ENCODE results near the gene CAPZA1. TPM values are rescaled to one million over a fixed set of nuclear protein-coding genes. Genes with fewer than 3 reads are reported as not detected.

CAPZA1 gene
- total RNA-seq, 1 donor from 2014 or later: 171 TPM

GRCh38 chr1:112674440-112674985, 54.9 kb downstream of the CAPZA1 start, which contains the start of gene MOV10:
Gene MOV10, plus strand, starts transcription at chr1:112674659. Its CDS starts 254 bp downstream, at chr1:112674913.
- Histone ChIP-seq H3K27ac (ENCODE audit: low read depth, low read length) (peak within 1 kb of the TSS; percentile 86), H3K36me3 (ENCODE audit: insufficient read depth, low read length) (peaks cover 26% of the 10 kb centered on the region), H2AFZ (ENCODE audit: low read depth, low read length) (peak within 1 kb of the TSS; percentile 31), H3K9me3 (ENCODE audit: insufficient read depth, low read depth, low read length) (no peaks in the 10 kb centered on the region), H3K27me3 (ENCODE audit: insufficient read depth, low read length) (no peaks in the 10 kb centered on the region), H3K4me3 (ENCODE audit: insufficient read depth, low read depth, low read length) (peak within 1 kb of the TSS; percentile 85), H3K79me2 (ENCODE audit: insufficient read depth, low read length) (peaks cover 47% of the 10 kb centered on the region), H3K4me1 (ENCODE audit: insufficient read depth, low read length) (peaks cover 19% of the 10 kb centered on the region), H3K4me2 (ENCODE audit: low read length) (peak within 1 kb of the TSS; percentile 97), H3K9ac (ENCODE audit: low read length) (peak within 1 kb of the TSS; percentile 91), H4K20me1 (ENCODE audit: insufficient read depth, low read length) (peaks cover 25% of the 10 kb centered on the region)
- Mint-ChIP-seq H3K27ac (ENCODE audit: unreplicated experiment) (peak within 1 kb of the TSS; percentile 95), H3K4me1 (ENCODE audit: low read depth, unreplicated experiment) (peaks cover 29% of the 10 kb centered on the region), H3K36me3 (ENCODE audit: low read depth, unreplicated experiment) (peaks cover 5% of the 10 kb centered on the region), H3K4me3 (ENCODE audit: unreplicated experiment) (peak within 1 kb of the TSS; percentile 95), H3K9me3 (ENCODE audit: unreplicated experiment) (no peaks in the 10 kb centered on the region), H3K27me3 (ENCODE audit: low read depth, unreplicated experiment) (no peaks in the 10 kb centered on the region)
- DNase-seq (ENCODE audit: low read depth): peak; percentile 64
- TF ChIP-seq EZH2 (IDR thresholded peaks at IDR 0.05; ENCODE audit: insufficient read depth, low read length) (no peak), CTCF (IDR thresholded peaks at IDR 0.05; ENCODE audit: insufficient read depth, low read depth, low read length) (no peak)
- FAIRE-seq: no peak

GRCh38 chr1:112674986-112675727, 55.5 kb downstream of the CAPZA1 start:
- FAIRE-seq (no peak), DNase-seq (ENCODE audit: low read depth) (peak; percentile 10)
- Histone ChIP-seq H2AFZ (ENCODE audit: low read depth, low read length) (peak overlapping the region; percentile 31), H3K4me2 (ENCODE audit: low read length) (peak overlapping the region; percentile 97), H3K79me2 (ENCODE audit: insufficient read depth, low read length) (peaks cover 51% of the 10 kb centered on the region), H3K9me3 (ENCODE audit: insufficient read depth, low read depth, low read length) (no peaks in the 10 kb centered on the region), H3K9ac (ENCODE audit: low read length) (peak overlapping the region; percentile 91), H3K36me3 (ENCODE audit: insufficient read depth, low read length) (peaks cover 20% of the 10 kb centered on the region), H3K4me3 (ENCODE audit: insufficient read depth, low read depth, low read length) (peak overlapping the region; percentile 85), H3K27me3 (ENCODE audit: insufficient read depth, low read length) (no peaks in the 10 kb centered on the region), H3K4me1 (ENCODE audit: insufficient read depth, low read length) (peaks cover 19% of the 10 kb centered on the region), H4K20me1 (ENCODE audit: insufficient read depth, low read length) (peaks cover 28% of the 10 kb centered on the region), H3K27ac (ENCODE audit: low read depth, low read length) (peak overlapping the region; percentile 86)
- Mint-ChIP-seq H3K27ac (ENCODE audit: unreplicated experiment) (peak overlapping the region; percentile 95), H3K9me3 (ENCODE audit: unreplicated experiment) (no peaks in the 10 kb centered on the region), H3K4me1 (ENCODE audit: low read depth, unreplicated experiment) (peaks cover 29% of the 10 kb centered on the region), H3K27me3 (ENCODE audit: low read depth, unreplicated experiment) (no peaks in the 10 kb centered on the region), H3K36me3 (ENCODE audit: low read depth, unreplicated experiment) (peaks cover 5% of the 10 kb centered on the region), H3K4me3 (ENCODE audit: unreplicated experiment) (peak overlapping the region; percentile 95)
- TF ChIP-seq CTCF (IDR thresholded peaks at IDR 0.05; ENCODE audit: insufficient read depth, low read depth, low read length): no peak
- TF ChIP-seq EZH2 (IDR thresholded peaks at IDR 0.05; ENCODE audit: insufficient read depth, low read length): no peak
